ENCODE results near the gene SDSL.

SDSL gene

GRCh38 chr12:113440336-113440735 is 18.2 kb downstream of the SDSL start:
- no peaks in the 10 kb centered on the region for H3K36me3 ChIP-seq (ENCODE audit: control insufficient read depth, insufficient read depth, low read length, severe bottlenecking)
- peaks cover under 1% of the 10 kb centered on the region for H3K9me3 ChIP-seq (ENCODE audit: control insufficient read depth, low read length)
- H3K4me1 ChIP-seq (ENCODE audit: control insufficient read depth, insufficient read depth, low read length): no peaks in the 10 kb centered on the region
- H3K4me3 ChIP-seq (ENCODE audit: low read length): no peak overlapping the region
- peaks cover 79% of the 10 kb centered on the region for H3K27me3 ChIP-seq (replicated peaks; ENCODE audit: control insufficient read depth, insufficient read depth, low read length)
- H3K9ac ChIP-seq (ENCODE audit: low read length): no peak overlapping the region
- DNase-seq (ENCODE audit: low read depth): no peak

DNA sequence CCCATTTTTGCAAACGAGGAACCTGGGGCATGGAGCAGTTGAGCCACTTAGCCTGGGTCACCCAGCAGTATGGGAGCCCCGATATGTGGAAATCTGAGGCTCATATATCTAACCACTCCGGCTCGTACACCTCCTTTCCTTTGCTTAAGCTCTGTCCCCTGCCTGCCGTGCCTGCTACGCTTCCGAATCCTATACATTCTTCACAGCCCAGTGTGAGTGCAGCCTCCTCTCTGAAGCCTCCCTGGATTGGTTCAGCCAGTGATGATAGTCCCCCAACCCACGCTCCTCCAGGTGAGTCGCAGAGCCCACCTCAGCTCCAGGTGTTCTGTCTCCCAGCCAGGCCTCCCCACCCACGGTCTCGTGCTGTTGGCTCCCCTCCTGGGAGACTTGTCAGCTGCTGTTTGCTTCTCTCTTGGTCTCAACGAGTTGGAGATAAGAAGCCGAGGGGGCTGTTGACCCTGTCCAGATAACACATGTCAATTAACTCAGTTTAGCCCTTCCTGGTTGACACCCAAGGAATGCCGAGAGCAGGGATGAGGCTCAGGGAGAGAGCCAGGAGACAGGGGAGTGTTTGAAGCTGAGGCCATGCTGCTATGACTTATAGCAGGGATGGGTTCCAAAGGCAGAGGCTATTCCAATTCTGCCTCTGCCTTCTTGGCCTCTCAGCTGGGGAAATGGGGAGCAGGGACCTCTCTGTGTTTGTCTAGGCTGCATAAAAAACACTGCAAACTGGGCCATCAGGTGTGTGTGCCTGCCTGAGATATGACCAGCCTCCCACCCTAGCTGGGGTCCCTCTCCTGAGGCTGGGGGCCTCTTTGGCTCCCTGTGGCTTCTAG is 19.0 kb downstream of the SDSL start:
- Histone ChIP-seq H3K4me3 (ENCODE audit: low read length) (no peak overlapping the region), H3K9ac (ENCODE audit: low read length) (no peak overlapping the region), H3K9me3 (ENCODE audit: control insufficient read depth, low read length) (peaks cover 9% of the 10 kb centered on the region), H3K4me1 (ENCODE audit: control insufficient read depth, insufficient read depth, low read length) (no peaks in the 10 kb centered on the region), H3K36me3 (ENCODE audit: control insufficient read depth, insufficient read depth, low read length, severe bottlenecking) (no peaks in the 10 kb centered on the region), H3K27me3 (replicated peaks; ENCODE audit: control insufficient read depth, insufficient read depth, low read length) (peaks cover 88% of the 10 kb centered on the region)
- DNase-seq (ENCODE audit: low read depth): no peak

GRCh38 chr12:113443030-113443539 is 20.9 kb downstream of the SDSL start:
- H3K9me3 ChIP-seq (ENCODE audit: control insufficient read depth, low read length): peaks cover 10% of the 10 kb centered on the region
- no peaks in the 10 kb centered on the region for H3K4me1 ChIP-seq (ENCODE audit: control insufficient read depth, insufficient read depth, low read length)
- no peak overlapping the region for H3K9ac ChIP-seq (ENCODE audit: low read length)
- no peaks in the 10 kb centered on the region for H3K36me3 ChIP-seq (ENCODE audit: control insufficient read depth, insufficient read depth, low read length, severe bottlenecking)
- DNase-seq (ENCODE audit: low read depth): no peak
- peaks cover 83% of the 10 kb centered on the region for H3K27me3 ChIP-seq (replicated peaks; ENCODE audit: control insufficient read depth, insufficient read depth, low read length)
- H3K4me3 ChIP-seq (ENCODE audit: low read length): no peak overlapping the region

GRCh38 chr12:113445544-113446171 is 23.5 kb downstream of the SDSL start:
- Histone ChIP-seq H3K36me3 (ENCODE audit: control insufficient read depth, insufficient read depth, low read length, severe bottlenecking) (no peaks in the 10 kb centered on the region), H3K4me3 (ENCODE audit: low read length) (no peak overlapping the region), H3K9me3 (ENCODE audit: control insufficient read depth, low read length) (peaks cover 10% of the 10 kb centered on the region), H3K27me3 (replicated peaks; ENCODE audit: control insufficient read depth, insufficient read depth, low read length) (peaks cover 63% of the 10 kb centered on the region), H3K4me1 (ENCODE audit: control insufficient read depth, insufficient read depth, low read length) (no peaks in the 10 kb centered on the region), H3K9ac (ENCODE audit: low read length) (no peak overlapping the region)
- no peak for DNase-seq (ENCODE audit: low read depth)

DNA sequence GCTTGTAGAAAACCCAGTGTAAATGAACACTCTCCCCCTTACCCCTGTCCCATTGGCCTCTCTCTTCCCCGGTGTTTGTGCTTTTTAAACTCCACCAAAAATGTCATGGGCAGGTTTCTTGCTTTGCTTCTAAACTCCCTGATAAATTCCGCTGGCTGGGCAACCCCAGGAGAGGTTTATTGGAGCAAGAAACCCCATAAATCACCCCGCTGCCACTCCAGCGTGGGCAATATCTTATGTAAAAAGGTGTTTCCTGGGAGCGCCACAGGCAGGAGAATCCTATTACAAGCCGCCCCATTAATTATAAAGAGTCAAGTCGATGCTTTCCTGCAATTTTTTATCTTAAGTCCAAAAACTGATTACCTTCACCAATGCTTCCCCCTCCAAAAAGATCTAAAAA is 26.7 kb downstream of the SDSL start:
- Histone ChIP-seq H3K4me1 (ENCODE audit: control insufficient read depth, insufficient read depth, low read length) (no peaks in the 10 kb centered on the region), H3K4me3 (ENCODE audit: low read length) (no peak overlapping the region)

GRCh38 chr12:113449299-113449698 is 27.1 kb downstream of the SDSL start:
- no peak overlapping the region for H3K9ac ChIP-seq (ENCODE audit: low read length)
- no peak for DNase-seq (ENCODE audit: low read depth)
- peaks cover 10% of the 10 kb centered on the region for H3K9me3 ChIP-seq (ENCODE audit: control insufficient read depth, low read length)
- no peaks in the 10 kb centered on the region for H3K36me3 ChIP-seq (ENCODE audit: control insufficient read depth, insufficient read depth, low read length, severe bottlenecking)
- H3K4me1 ChIP-seq (ENCODE audit: control insufficient read depth, insufficient read depth, low read length): no peaks in the 10 kb centered on the region
- peaks cover 48% of the 10 kb centered on the region for H3K27me3 ChIP-seq (replicated peaks; ENCODE audit: control insufficient read depth, insufficient read depth, low read length)
- H3K4me3 ChIP-seq (ENCODE audit: low read length): no peak overlapping the region

More for the DNA sequence above, 26.7 kb downstream of the SDSL start:
- DNase-seq (ENCODE audit: low read depth): no peak
- no peak overlapping the region for H3K9ac ChIP-seq (ENCODE audit: low read length)
- H3K9me3 ChIP-seq (ENCODE audit: control insufficient read depth, low read length): peaks cover 10% of the 10 kb centered on the region
- no peaks in the 10 kb centered on the region for H3K36me3 ChIP-seq (ENCODE audit: control insufficient read depth, insufficient read depth, low read length, severe bottlenecking)
- peaks cover 52% of the 10 kb centered on the region for H3K27me3 ChIP-seq (replicated peaks; ENCODE audit: control insufficient read depth, insufficient read depth, low read length)

GRCh38 chr12:113449839-113450238 is 27.7 kb downstream of the SDSL start:
- Histone ChIP-seq H3K4me1 (ENCODE audit: control insufficient read depth, insufficient read depth, low read length) (no peaks in the 10 kb centered on the region), H3K9me3 (ENCODE audit: control insufficient read depth, low read length) (peaks cover 10% of the 10 kb centered on the region), H3K27me3 (replicated peaks; ENCODE audit: control insufficient read depth, insufficient read depth, low read length) (peaks cover 44% of the 10 kb centered on the region), H3K36me3 (ENCODE audit: control insufficient read depth, insufficient read depth, low read length, severe bottlenecking) (no peaks in the 10 kb centered on the region), H3K4me3 (ENCODE audit: low read length) (no peak overlapping the region), H3K9ac (ENCODE audit: low read length) (no peak overlapping the region)
- no peak for DNase-seq (ENCODE audit: low read depth)

DNA sequence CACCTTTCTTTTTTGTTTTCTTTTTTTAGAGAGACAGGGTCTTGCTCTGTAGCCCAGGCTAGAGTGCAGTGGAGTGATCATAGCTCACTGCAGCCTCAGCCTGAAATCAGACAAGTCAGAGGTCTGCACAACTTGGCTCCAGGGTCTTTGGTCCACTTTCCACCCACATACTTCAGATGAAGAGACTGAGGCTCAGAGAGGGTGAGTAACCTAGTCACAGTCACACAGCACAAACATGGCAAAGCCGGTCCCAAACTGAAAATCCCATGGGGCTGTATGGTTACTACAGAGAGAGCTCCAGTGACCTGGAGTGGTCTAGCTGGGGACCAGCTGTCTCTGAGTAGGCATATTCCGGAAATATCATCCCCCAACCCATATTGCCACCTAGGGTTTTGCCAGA is 30.3 kb downstream of the SDSL start:
- Histone ChIP-seq H3K27me3 (replicated peaks; ENCODE audit: control insufficient read depth, insufficient read depth, low read length) (peaks cover 37% of the 10 kb centered on the region), H3K9ac (ENCODE audit: low read length) (no peak overlapping the region)

GRCh38 chr12:113453330-113453729 is 31.1 kb downstream of the SDSL start:
- no peak overlapping the region for H3K9ac ChIP-seq (ENCODE audit: low read length)
- H3K4me1 ChIP-seq (ENCODE audit: control insufficient read depth, insufficient read depth, low read length): no peaks in the 10 kb centered on the region
- no peak overlapping the region for H3K4me3 ChIP-seq (ENCODE audit: low read length)
- no peaks in the 10 kb centered on the region for H3K9me3 ChIP-seq (ENCODE audit: control insufficient read depth, low read length)
- DNase-seq (ENCODE audit: low read depth): no peak
- peaks cover 39% of the 10 kb centered on the region for H3K27me3 ChIP-seq (replicated peaks; ENCODE audit: control insufficient read depth, insufficient read depth, low read length)
- no peaks in the 10 kb centered on the region for H3K36me3 ChIP-seq (ENCODE audit: control insufficient read depth, insufficient read depth, low read length, severe bottlenecking)

More for the DNA sequence above, 30.3 kb downstream of the SDSL start:
- Histone ChIP-seq H3K36me3 (ENCODE audit: control insufficient read depth, insufficient read depth, low read length, severe bottlenecking) (no peaks in the 10 kb centered on the region), H3K4me3 (ENCODE audit: low read length) (no peak overlapping the region), H3K4me1 (ENCODE audit: control insufficient read depth, insufficient read depth, low read length) (no peaks in the 10 kb centered on the region), H3K9me3 (ENCODE audit: control insufficient read depth, low read length) (no peaks in the 10 kb centered on the region)
- no peak for DNase-seq (ENCODE audit: low read depth)

GRCh38 chr12:113456199-113456598 is 34.0 kb downstream of the SDSL start:
- DNase-seq (ENCODE audit: low read depth): no peak
- Histone ChIP-seq H3K9ac (ENCODE audit: low read length) (no peak overlapping the region), H3K4me1 (ENCODE audit: control insufficient read depth, insufficient read depth, low read length) (no peaks in the 10 kb centered on the region), H3K27me3 (replicated peaks; ENCODE audit: control insufficient read depth, insufficient read depth, low read length) (peaks cover 56% of the 10 kb centered on the region), H3K9me3 (ENCODE audit: control insufficient read depth, low read length) (no peaks in the 10 kb centered on the region), H3K36me3 (ENCODE audit: control insufficient read depth, insufficient read depth, low read length, severe bottlenecking) (no peaks in the 10 kb centered on the region), H3K4me3 (ENCODE audit: low read length) (no peak overlapping the region)

DNA sequence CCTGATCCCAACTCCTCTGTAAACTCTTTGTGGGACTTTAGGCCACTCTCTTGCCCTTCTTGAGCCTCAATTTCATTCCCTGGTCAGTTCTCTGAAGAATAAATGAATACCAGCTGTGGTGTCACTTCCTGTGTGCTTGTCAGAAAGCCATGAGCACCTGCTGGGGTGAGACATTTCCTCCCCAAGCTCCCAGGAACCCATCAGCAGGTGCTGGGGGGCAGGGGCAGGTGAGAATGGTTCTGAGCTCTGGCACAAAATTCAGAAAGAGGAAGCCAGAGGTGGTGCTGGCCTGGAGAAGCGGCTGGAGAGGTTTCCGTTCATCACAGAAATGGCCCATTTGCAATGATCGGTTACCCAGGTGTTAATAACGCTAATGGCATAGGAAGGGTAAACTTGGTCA is 34.6 kb downstream of the SDSL start:
- no peaks in the 10 kb centered on the region for H3K9me3 ChIP-seq (ENCODE audit: control insufficient read depth, low read length)
- H3K4me3 ChIP-seq (ENCODE audit: low read length): no peak overlapping the region
- peaks cover 60% of the 10 kb centered on the region for H3K27me3 ChIP-seq (replicated peaks; ENCODE audit: control insufficient read depth, insufficient read depth, low read length)
- no peak overlapping the region for H3K9ac ChIP-seq (ENCODE audit: low read length)
- no peaks in the 10 kb centered on the region for H3K4me1 ChIP-seq (ENCODE audit: control insufficient read depth, insufficient read depth, low read length)
- no peaks in the 10 kb centered on the region for H3K36me3 ChIP-seq (ENCODE audit: control insufficient read depth, insufficient read depth, low read length, severe bottlenecking)
- DNase-seq (ENCODE audit: low read depth): no peak

Data from adipocyte (in vitro differentiated cells).